ENCODE data around the gene TTC12. TPM values are rescaled to one million over a fixed set of nuclear protein-coding genes. Genes with fewer than 3 reads are reported as not detected.

TTC12 gene
- total RNA-seq, 1 experiment from 2014 or later: 24.3 TPM

DNA sequence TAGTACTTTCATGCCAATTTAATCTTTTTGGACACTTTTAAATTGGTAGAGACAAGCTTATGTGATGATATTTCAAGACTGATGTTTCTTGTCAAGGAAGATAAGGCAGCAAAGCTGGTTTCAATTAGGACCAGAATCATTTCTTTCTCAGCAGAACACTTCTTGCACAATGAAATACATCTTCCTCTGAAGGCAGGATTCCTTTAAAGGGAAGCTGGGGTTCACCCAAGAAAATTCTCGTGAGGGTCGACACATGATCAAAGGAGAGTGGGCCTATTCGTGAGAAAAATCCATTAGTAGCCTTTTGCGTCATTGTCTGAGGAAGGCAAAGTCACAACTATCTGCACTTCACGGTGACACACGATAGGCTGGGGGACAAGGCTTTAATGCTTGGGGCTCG is 17.6 kb downstream of the TTC12 start:
- H3K4me3 ChIP-seq (ENCODE audit: low read depth in 2 of 2, low read length in 2 of 2): no peak overlapping the region
- no peak overlapping the region for H3K27ac ChIP-seq (ENCODE audit: low read length)
- no peak for TF ChIP-seq SIN3A (IDR thresholded peaks at IDR 0.05; ENCODE audit: borderline replicate concordance, insufficient read depth, low read depth, low read length)
- TF ChIP-seq, protein P1, sequence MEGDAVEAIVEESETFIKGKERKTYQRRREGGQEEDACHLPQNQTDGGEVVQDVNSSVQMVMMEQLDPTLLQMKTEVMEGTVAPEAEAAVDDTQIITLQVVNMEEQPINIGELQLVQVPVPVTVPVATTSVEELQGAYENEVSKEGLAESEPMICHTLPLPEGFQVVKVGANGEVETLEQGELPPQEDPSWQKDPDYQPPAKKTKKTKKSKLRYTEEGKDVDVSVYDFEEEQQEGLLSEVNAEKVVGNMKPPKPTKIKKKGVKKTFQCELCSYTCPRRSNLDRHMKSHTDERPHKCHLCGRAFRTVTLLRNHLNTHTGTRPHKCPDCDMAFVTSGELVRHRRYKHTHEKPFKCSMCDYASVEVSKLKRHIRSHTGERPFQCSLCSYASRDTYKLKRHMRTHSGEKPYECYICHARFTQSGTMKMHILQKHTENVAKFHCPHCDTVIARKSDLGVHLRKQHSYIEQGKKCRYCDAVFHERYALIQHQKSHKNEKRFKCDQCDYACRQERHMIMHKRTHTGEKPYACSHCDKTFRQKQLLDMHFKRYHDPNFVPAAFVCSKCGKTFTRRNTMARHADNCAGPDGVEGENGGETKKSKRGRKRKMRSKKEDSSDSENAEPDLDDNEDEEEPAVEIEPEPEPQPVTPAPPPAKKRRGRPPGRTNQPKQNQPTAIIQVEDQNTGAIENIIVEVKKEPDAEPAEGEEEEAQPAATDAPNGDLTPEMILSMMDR (IDR thresholded peaks at IDR 0.05): no peak
- no peak for TF ChIP-seq TCF7L2 (IDR thresholded peaks at IDR 0.05; ENCODE audit: low read depth, low read length)
- TF ChIP-seq, protein P2, sequence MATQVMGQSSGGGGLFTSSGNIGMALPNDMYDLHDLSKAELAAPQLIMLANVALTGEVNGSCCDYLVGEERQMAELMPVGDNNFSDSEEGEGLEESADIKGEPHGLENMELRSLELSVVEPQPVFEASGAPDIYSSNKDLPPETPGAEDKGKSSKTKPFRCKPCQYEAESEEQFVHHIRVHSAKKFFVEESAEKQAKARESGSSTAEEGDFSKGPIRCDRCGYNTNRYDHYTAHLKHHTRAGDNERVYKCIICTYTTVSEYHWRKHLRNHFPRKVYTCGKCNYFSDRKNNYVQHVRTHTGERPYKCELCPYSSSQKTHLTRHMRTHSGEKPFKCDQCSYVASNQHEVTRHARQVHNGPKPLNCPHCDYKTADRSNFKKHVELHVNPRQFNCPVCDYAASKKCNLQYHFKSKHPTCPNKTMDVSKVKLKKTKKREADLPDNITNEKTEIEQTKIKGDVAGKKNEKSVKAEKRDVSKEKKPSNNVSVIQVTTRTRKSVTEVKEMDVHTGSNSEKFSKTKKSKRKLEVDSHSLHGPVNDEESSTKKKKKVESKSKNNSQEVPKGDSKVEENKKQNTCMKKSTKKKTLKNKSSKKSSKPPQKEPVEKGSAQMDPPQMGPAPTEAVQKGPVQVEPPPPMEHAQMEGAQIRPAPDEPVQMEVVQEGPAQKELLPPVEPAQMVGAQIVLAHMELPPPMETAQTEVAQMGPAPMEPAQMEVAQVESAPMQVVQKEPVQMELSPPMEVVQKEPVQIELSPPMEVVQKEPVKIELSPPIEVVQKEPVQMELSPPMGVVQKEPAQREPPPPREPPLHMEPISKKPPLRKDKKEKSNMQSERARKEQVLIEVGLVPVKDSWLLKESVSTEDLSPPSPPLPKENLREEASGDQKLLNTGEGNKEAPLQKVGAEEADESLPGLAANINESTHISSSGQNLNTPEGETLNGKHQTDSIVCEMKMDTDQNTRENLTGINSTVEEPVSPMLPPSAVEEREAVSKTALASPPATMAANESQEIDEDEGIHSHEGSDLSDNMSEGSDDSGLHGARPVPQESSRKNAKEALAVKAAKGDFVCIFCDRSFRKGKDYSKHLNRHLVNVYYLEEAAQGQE (IDR thresholded peaks at IDR 0.05; ENCODE audit: insufficient read depth in 1 of 2, low read depth in 2 of 2, low read length in 1 of 2): no peak
- H3K9me3 ChIP-seq (ENCODE audit: control insufficient read depth, insufficient read depth, low read depth, low read length): no peaks in the 10 kb centered on the region
- in situ Hi-C loops (cut with HindIII; ENCODE audit: low pct_unique_long_range_greater_than_20kb, low sequenced_read_pairs): no loop called here
- BruUV-seq (replicated peaks): no TSS peak
- intact Hi-C loops (cut with micrococcal nuclease; ENCODE audit: unreplicated experiment): no loop called here
- POLR2A ChIA-PET: no interaction called here
- CTCF ChIA-PET: no interaction called here
- ATAC-seq: no peak
- DNase-seq (ENCODE audit: low read depth, low spot score): no peak
- H3K4me1 ChIP-seq (ENCODE audit: control insufficient read depth, insufficient read depth, low read length): no peaks in the 10 kb centered on the region
- no peaks in the 10 kb centered on the region for H3K27me3 ChIP-seq (ENCODE audit: control insufficient read depth, insufficient read depth, low read length)
- no peaks in the 10 kb centered on the region for H3K36me3 ChIP-seq (ENCODE audit: control insufficient read depth, insufficient read depth, low read length)

DNA sequence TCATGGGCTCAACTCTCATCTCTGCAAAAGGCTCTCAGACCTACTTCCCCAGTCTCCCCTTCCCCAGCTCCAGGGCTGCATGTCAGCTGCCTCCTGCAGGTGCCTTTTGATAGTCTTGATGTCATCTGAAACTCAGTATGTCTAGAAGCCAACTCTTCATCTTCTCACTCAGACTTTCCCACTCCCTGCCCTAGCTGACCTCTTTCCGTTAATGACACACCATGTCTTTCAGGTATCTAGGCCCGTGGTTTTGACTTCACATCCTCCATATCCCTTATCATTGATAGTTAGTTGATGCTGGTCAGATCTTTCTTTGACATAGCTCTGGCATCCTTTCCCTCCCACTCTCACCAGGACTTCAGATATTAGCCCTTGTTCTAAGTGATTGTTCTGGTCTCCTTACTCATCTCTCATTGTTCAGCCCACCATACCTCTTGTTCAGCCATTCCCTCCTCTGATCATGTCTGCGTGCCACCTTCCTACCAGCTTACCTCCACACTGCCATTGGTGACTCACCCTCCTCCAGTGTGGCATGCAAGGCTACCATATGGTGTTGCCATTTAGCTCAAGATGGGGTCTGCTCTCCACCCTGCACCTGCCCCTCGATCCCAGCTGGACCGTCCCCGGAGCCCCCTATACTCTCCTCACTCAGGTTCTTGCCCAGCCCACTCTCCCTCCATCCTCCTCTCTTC is 18.4 kb downstream of the TTC12 start:
- CTCF ChIA-PET: no interaction called here
- in situ Hi-C loops (cut with HindIII; ENCODE audit: low pct_unique_long_range_greater_than_20kb, low sequenced_read_pairs) (no loop called here), intact Hi-C loops (cut with micrococcal nuclease; ENCODE audit: unreplicated experiment) (no loop called here)
- POLR2A ChIA-PET: no interaction called here
- no peaks in the 10 kb centered on the region for H3K36me3 ChIP-seq (ENCODE audit: control insufficient read depth, insufficient read depth, low read length)
- H3K4me1 ChIP-seq (ENCODE audit: control insufficient read depth, insufficient read depth, low read length): no peaks in the 10 kb centered on the region
- no TSS peak for BruUV-seq (replicated peaks)
- ATAC-seq (no peak), DNase-seq (ENCODE audit: low read depth, low spot score) (no peak)
- no peak overlapping the region for H3K27ac ChIP-seq (ENCODE audit: low read length)
- no peak overlapping the region for H3K4me3 ChIP-seq (ENCODE audit: low read depth in 2 of 2, low read length in 2 of 2)
- no peaks in the 10 kb centered on the region for H3K27me3 ChIP-seq (ENCODE audit: control insufficient read depth, insufficient read depth, low read length)
- TF ChIP-seq, protein P1 (IDR thresholded peaks at IDR 0.05): no peak
- TF ChIP-seq TCF7L2 (IDR thresholded peaks at IDR 0.05; ENCODE audit: low read depth, low read length) (no peak), POLR2AphosphoS5 (IDR thresholded peaks at IDR 0.05; ENCODE audit: low read depth, low read length) (no peak), SIN3A (IDR thresholded peaks at IDR 0.05; ENCODE audit: borderline replicate concordance, insufficient read depth, low read depth, low read length) (no peak)
- TF ChIP-seq, protein P2 (IDR thresholded peaks at IDR 0.05; ENCODE audit: insufficient read depth in 1 of 2, low read depth in 2 of 2, low read length in 1 of 2): no peak
- no peaks in the 10 kb centered on the region for H3K9me3 ChIP-seq (ENCODE audit: control insufficient read depth, insufficient read depth, low read depth, low read length)
